ENCODE results near the gene PROB1. TPM values are rescaled to one million over a fixed set of nuclear protein-coding genes. Genes with fewer than 3 reads are reported as not detected.

The PROB1 gene
- total RNA-seq, 1 donor from 2014 or later, result 58.8 TPM

DNA sequence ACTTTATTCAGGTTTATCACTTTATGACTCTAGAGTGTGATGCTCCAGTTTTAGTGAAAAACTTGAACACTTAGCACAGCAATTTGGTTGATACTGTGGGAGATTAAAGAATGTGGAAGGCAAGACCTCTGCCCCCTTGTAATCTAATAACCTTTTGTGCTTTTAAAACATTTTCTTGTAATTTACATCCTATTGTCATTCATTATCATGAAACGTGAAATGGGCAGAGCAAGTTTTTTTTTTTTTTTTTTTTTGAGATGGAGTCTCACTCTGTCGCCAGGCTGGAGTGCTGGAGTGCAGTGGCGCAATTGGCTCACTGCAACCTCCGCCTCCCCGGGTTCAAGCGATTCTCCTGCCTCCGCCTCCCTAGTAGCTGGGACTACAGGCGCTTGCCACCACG, 51.4 kb downstream of the PROB1 start:
- DNase-seq (ENCODE audit: low read depth), result no peak

DNA sequence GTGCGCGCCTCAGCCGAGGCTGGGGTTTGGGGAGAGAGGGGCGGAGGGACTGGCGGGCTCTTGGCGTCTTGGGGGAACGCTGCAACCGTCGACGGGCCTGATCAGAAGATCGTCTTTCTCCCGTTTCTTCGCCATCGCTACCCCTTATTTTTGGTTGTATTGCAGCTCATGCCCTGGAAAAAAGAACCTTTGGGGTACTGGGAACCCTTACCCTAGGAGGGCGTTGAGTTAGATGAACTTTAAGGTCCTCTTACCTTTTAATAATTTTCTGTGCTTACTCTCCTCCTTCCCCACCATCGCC, 52.5 kb downstream of the PROB1 start:
- DNase-seq (ENCODE audit: low read depth), result no peak

DNA sequence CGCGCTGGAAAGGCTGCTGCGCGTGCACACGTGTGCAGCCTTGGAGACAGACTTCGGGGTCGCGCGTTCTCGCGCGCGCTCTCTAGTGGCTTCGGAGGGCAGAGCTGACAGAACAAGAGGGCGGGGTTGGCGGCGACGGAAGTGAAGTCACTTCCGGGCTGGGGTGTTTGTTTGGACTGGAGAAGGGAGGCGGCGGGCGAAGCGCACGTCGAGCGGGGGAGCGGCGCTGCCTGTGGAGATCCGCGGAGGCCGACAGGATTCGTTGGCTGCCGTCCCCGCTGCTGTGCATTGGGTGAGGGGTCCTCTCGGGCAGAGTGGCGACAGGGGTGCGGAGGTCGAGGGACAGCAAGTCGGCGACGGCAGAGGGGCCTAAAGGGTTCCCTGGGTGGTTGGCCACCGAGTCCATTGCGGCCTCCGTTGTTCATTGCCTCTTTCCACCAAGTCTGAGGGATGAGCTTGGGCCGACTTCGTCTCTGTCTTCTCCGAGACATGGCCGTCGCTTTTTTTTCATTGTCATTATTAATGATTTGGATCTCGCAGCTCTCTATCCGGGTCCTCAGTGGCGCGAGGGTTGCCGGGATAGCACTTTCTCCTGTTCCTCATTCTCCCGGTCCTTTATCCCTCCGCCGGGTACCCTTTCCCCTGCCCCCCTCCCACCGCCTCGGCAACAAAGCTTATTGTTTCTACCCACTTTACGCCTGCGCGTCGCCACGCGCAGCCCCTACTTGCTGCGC, 53.0 kb downstream of the PROB1 start, which contains the start of gene PAIP2:
Gene PAIP2 (plus strand): TSS at position 166 of the 734 bp plus-strand sequence. CDS start 21,931 bp downstream, outside the sequence.
- DNase-seq (ENCODE audit: low read depth), result peak; percentile 97

DNA sequence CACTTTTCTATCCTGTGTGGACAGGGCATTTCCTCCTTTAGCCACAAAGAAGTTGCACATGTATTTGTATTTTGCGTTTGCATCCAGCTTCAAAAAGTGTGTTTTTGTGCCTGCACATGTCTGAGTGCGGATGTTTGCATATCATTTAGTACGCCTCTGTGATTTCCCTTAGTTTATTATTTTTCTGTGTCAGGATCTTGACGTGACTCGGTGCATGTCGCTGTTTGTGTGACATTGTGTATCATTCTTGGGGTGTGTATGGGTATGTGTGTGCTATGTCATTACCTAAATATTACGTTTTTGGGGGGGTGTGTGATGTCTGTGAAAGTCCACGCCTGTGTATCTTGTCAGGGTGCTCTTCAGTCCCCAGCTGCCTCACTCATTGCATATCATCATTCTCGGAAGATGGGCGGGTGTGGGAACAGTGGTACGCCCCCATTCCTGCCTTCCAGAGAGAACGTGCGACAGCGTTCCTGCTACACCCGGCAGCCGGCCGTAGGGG, 53.7 kb downstream of the PROB1 start:
- DNase-seq (ENCODE audit: low read depth), result no peak

Other genes starting within 250 kb of the PROB1 start
- 38.2 and 53.2 TPM in 2 replicates for gene SIL1, start 196.7 kb downstream of the PROB1 start, total RNA-seq
- gene MATR3, start 101.4 kb downstream of the PROB1 start, total RNA-seq, result 274 and 347 TPM in 2 replicates
- 110 and 111 TPM in 2 replicates for gene PAIP2, start 53.2 kb downstream of the PROB1 start, total RNA-seq
- gene SLC23A1, start 11.8 kb downstream of the PROB1 start, total RNA-seq, result not detected in 2 replicates
- gene MZB1, start 5.2 kb downstream of the PROB1 start, total RNA-seq, result 0.16 TPM in 1 of 2 replicates, not detected in the other
- gene SPATA24, start 9.0 kb upstream of the PROB1 start, total RNA-seq, result 11.0 and 16.4 TPM in 2 replicates
- 7.9 and 9.9 TPM in 2 replicates for gene DNAJC18, start 44.4 kb upstream of the PROB1 start, total RNA-seq
- gene ECSCR, start 67.6 kb upstream of the PROB1 start, total RNA-seq, result not detected in 2 replicates
- gene SMIM33, start 75.9 kb upstream of the PROB1 start, total RNA-seq, result not detected in 2 replicates
- 22.0 and 79.1 TPM in 2 replicates for gene STING1, start 87.7 kb upstream of the PROB1 start, total RNA-seq
- 89.1 and 130 TPM in 2 replicates for gene UBE2D2, start 166.2 kb upstream of the PROB1 start, total RNA-seq